Glutamatergic neuron (in vitro differentiated cells): ENCODE results near the gene MAK. TPM values are rescaled to one million over a fixed set of nuclear protein-coding genes. Genes with fewer than 3 reads are reported as not detected.
"Not testable (repeated sequence)": the region's sequence is repeated elsewhere in the genome, so short reads cannot be mapped to it uniquely, and the experiment has no call there.

Source experiments
- DNase-seq: peaks from one replicate; pipeline ENCODE4 v3.0.0; 2022
- H3K27ac Mint-ChIP-seq: one replicate; pipeline ENCODE4 v1.8.0; 2020; ENCODE audit warnings: mild to moderate bottlenecking, mixed read lengths, inconsistent platforms; ENCODE audit not compliant: unreplicated experiment
- H3K27me3 Mint-ChIP-seq: one replicate; pipeline ENCODE4 v1.8.0; 2020; ENCODE audit warnings: mild to moderate bottlenecking, moderate library complexity, mixed read lengths, inconsistent platforms; ENCODE audit not compliant: unreplicated experiment
- H3K36me3 Mint-ChIP-seq: one replicate; pipeline ENCODE4 v1.8.0; 2020; ENCODE audit warnings: mild to moderate bottlenecking, mixed read lengths, inconsistent platforms; ENCODE audit not compliant: unreplicated experiment
- H3K4me1 Mint-ChIP-seq: one replicate; pipeline ENCODE4 v1.8.0; 2020; ENCODE audit warnings: mild to moderate bottlenecking, low read depth, mixed read lengths, inconsistent platforms; ENCODE audit not compliant: unreplicated experiment
- H3K4me3 Mint-ChIP-seq: one replicate; pipeline ENCODE4 v1.8.0; 2020; ENCODE audit warnings: mild to moderate bottlenecking, mixed read lengths, inconsistent platforms; ENCODE audit not compliant: unreplicated experiment
- H3K9me3 Mint-ChIP-seq: one replicate; pipeline ENCODE4 v1.8.0; 2020; ENCODE audit warnings: mild to moderate bottlenecking, moderate library complexity, mixed read lengths, inconsistent platforms; ENCODE audit not compliant: unreplicated experiment
- CTCF ChIP-seq: fragments of 200-600 bp; sonication (generic); IDR thresholded peaks from one replicate; pipeline ENCODE4 v1.5.0; 2021; ENCODE audit not compliant: partially characterized antibody, unreplicated experiment
- total RNA-seq: library from RNA; stranded (reverse); fragmentation: NEBNext Ultra II Directional; extraction: Animal tissue kit (Norgen Biotek cat#: 25700); gene quantifications from one replicate; pipeline ENCODE4 v1.2.1, GENCODE V29; 2021; ENCODE audit not compliant: unreplicated experiment

MAK gene
- total RNA-seq, 1 donor from 2014 or later, result not detected

GRCh38 chr6:10883312-10884244 lies 45.2 kb upstream of the MAK start:
- no peak for TF ChIP-seq CTCF
- H3K4me3 Mint-ChIP-seq, result peak overlapping the region; percentile 34
- peaks cover 26% of the 10 kb centered on the region for H3K27me3 Mint-ChIP-seq
- no peaks in the 10 kb centered on the region for H3K4me1 Mint-ChIP-seq
- H3K36me3 Mint-ChIP-seq, result no peaks in the 10 kb centered on the region
- peaks cover 7% of the 10 kb centered on the region for H3K9me3 Mint-ChIP-seq
- no peak overlapping the region for H3K27ac Mint-ChIP-seq
- no peak for DNase-seq

GRCh38 chr6:10882657-10883171 lies 44.4 kb upstream of the MAK start:
- Mint-ChIP-seq H3K36me3 (no peaks in the 10 kb centered on the region), H3K9me3 (peaks cover 7% of the 10 kb centered on the region), H3K27me3 (peaks cover 28% of the 10 kb centered on the region), H3K4me1 (no peaks in the 10 kb centered on the region), H3K4me3 (peak overlapping the region; percentile 74), H3K27ac (no peak overlapping the region)
- no peak for DNase-seq
- TF ChIP-seq CTCF, result no peak

GRCh38 chr6:10882253-10882630 lies 43.9 kb upstream of the MAK start:
- not testable (repeated sequence) for H3K4me1 Mint-ChIP-seq, H3K36me3 Mint-ChIP-seq, H3K27ac Mint-ChIP-seq, DNase-seq, H3K9me3 Mint-ChIP-seq
- Mint-ChIP-seq H3K27me3 (peaks cover 26% of the 10 kb centered on the region), H3K4me3 (peak overlapping the region; percentile 74)

GRCh38 chr6:10880366-10880765 lies 42.0 kb upstream of the MAK start:
- no peak for TF ChIP-seq CTCF
- peaks cover 26% of the 10 kb centered on the region for H3K27me3 Mint-ChIP-seq
- no peak for DNase-seq
- H3K27ac Mint-ChIP-seq, result no peak overlapping the region
- H3K4me1 Mint-ChIP-seq, result no peaks in the 10 kb centered on the region
- H3K4me3 Mint-ChIP-seq, result no peak overlapping the region
- no peaks in the 10 kb centered on the region for H3K36me3 Mint-ChIP-seq
- peaks cover 7% of the 10 kb centered on the region for H3K9me3 Mint-ChIP-seq

GRCh38 chr6:10877871-10878270 lies 39.5 kb upstream of the MAK start:
- Mint-ChIP-seq H3K27ac (no peak overlapping the region), H3K4me1 (no peaks in the 10 kb centered on the region), H3K4me3 (no peak overlapping the region), H3K27me3 (peaks cover 22% of the 10 kb centered on the region), H3K9me3 (peaks cover 7% of the 10 kb centered on the region), H3K36me3 (no peaks in the 10 kb centered on the region)
- DNase-seq, result no peak
- TF ChIP-seq CTCF, result no peak
